ENCODE results near the gene CEP44.
"Not testable (repeated sequence)": the region's sequence is repeated elsewhere in the genome, so short reads cannot be mapped to it uniquely, and the experiment has no call there.

Gene CEP44, protein sequence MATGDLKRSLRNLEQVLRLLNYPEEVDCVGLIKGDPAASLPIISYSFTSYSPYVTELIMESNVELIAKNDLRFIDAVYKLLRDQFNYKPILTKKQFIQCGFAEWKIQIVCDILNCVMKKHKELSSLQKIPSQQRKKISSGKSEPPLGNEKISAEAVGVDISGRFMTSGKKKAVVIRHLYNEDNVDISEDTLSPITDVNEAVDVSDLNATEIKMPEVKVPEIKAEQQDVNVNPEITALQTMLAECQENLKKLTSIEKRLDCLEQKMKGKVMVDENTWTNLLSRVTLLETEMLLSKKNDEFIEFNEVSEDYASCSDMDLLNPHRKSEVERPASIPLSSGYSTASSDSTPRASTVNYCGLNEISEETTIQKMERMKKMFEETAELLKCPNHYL

DNA sequence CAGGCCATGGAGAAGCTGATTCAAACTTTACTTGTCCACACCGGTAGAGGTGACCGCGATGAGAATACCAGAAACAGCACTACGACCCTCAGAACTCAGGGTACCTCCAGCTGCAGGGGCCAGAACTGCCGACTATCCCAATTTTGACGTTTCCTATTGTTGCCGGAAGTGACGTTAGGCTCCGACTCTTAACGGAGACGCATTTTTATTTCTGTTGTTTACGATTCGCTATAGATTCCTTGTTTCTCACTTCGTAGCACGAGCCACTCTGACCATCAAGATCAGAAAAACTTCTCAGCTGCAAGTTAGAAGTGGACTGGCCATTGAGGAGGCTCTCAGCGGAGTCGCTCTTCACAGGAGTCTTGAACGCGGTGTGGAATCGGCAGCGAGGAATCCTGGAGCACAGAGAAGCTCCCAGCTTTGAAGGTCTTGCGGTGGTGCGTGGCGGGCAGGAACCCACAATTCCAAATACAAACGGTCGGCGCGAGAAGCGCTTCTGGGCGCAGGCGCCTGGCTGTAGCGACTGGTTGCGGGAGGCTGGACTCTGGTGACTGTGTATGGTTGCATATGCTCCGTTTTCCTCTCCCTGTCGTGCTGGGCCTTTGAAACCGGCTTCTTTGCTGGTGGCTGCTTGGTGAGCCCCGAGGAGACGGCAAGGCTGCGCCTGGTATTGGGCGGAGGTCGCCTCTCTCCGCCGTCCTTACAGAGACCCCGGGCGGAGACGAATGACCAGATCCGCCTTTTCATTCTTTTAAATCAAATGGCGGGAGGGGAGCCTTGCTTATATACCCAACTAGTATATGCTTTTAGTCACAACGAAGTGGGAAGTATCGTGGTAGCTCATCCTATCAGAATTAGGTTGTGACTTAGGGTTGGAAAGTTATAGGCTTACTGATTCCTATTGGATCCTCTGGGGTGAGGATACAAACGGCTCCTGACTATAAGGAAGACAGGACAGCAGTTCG, at the start of gene CEP44, which contains the start of gene FBXO8:
Gene CEP44 (plus strand): TSS at position 405 of the 965 bp plus-strand sequence. CDS start 15,211 bp downstream, outside the sequence.
Gene FBXO8 (minus strand): TSS at position 161 of the 965 bp plus-strand sequence. CDS start 20,575 bp downstream, outside the sequence.
- peak; percentile 67 for DNase-seq

DNA sequence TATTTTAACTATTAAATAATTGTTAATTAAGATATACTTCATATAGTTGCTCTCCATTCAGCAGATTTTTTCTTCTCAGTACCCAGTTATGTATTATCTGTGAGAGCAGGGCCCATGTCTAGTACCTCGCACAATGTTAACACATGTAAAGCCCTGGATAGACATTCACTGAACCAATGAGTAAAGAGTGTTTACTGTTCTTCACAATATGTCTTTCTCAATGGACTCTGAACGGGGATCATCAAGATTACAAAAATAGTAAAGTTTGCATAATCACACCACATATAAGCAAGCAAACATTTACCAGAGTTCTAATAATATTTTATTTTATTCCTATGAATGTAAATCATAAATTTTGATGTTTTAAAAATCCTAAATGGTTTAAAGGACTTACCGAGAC, 47.4 kb upstream of the CEP44 start:
- DNase-seq: no peak

DNA sequence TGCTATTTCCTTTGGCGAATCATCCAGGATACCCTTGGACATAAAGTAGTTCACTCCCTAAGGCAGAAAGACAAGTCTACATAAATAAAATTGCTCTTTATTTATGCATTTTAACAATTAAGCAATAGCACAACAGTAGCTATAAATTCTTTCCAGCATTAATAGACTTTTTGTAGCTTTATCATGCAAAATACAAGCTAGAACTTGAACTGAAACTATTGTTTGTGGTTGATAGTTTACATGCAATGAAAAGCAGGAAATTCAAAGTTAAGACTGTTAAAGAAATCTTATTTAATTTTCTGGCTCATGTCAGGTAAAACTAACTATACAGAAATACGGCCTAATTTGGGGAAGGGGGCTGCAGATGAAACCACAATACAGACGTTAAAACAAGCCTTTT, 42.5 kb upstream of the CEP44 start:
- DNase-seq: no peak

DNA sequence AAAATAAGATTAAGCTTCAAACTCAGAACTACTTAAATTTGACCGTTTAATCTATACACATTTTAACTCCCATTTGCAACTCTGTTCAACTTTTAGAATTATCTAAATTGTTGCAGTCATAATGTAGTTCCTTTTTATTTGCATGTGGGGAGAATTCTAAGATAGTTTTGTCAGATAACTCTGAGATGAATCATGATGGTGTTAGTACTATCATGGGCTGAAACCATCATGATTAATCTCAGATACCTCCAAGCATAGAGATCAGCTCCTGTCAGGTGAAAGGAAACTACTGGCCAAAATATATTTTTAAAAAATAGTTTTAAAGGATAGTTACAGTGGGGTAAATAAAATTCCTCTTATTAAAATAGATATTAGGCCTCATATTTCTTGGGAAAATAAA, 39.3 kb upstream of the CEP44 start:
- DNase-seq: no peak

DNA sequence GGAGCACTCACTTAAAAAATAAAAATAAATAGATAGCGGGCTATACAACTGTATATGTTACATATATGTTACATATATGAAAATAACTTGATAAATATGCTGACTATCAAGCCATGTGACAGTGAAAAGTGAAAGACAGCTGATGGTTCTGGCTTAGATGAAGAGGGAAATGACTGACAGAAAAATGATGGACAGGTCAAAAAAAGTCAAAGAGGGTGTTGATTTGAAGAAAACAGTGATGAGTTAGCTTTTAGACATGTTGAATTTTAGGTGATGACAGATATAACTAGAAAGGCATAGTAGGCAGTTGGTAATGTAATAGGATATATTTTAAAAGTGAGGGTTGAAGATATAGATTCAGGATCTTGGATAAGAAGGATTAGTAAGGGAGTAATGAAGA, 38.0 kb upstream of the CEP44 start:
- no peak for DNase-seq

DNA sequence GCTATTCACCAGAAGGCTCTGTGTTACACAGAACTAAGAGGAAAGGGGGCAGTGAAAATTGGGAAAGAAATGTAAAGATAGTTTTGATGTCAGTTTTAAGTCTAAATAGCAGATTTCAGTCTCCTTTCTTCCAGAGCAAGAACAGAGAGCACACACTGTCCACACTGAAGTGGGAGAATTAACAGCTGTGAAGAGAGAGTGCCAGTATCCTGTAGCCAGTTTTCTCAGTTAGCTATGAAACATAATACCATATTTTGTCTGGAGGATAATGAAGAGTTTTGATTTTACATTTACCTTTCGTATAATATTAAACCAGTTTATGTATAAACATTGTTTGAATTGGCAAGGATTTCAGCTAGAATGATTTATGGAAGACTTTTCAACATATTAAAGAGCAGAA, 35.3 kb upstream of the CEP44 start:
- DNase-seq: no peak

DNA sequence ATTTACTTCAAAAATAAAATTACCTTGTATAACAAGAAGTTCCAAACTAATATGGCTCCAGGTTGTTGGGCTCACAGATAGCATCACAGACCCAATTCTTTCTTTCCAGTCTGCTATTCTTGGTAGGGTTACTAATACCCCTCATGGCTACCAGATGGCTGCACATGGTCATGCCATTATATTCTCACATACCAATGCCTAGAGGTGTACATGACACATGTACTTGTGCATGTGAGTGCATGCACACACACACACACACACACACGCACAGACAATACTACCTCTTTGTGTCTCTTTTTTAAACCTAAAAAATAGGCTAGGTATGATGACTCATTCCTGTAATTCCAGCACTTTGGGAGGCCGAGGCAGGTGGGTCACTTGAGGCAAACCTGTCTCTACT, 31.3 kb upstream of the CEP44 start:
- no peak for DNase-seq

DNA sequence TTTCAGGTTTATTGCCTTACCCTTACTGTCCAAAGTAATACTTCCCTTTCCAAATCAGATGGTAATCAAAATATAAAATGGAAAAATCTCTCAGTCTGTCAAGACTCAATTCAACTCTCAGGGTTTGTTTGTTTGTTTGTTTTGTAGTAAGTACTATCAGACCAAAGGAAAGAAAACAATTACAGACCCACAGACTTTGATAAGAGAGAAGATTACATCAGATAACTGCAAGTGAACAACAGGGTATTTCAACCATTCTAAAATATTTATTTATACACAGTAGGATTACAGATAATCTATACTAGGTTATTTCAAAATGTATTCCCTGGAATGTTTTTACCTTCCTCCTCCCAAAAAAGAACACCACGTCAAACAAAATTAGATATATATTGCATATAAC, 29.1 kb upstream of the CEP44 start:
- DNase-seq: no peak

DNA sequence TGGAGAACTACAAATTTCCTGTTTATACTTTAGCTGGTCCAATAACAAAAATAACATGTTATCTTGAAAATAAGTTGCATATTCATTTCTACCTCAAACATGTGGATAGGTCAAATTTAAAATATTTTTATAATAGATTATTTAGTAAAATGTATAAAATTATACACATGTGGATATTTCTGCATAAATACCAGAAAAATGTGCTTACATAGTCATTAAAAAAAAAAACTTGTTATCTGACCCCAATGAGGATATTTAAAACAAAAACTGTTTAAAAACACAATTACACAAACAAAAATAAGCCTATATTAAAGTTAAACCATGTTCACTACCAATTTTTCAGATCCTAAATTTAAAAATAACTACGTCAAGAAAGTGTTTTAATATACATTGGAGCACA, 28.3 kb upstream of the CEP44 start:
- DNase-seq: no peak

DNA sequence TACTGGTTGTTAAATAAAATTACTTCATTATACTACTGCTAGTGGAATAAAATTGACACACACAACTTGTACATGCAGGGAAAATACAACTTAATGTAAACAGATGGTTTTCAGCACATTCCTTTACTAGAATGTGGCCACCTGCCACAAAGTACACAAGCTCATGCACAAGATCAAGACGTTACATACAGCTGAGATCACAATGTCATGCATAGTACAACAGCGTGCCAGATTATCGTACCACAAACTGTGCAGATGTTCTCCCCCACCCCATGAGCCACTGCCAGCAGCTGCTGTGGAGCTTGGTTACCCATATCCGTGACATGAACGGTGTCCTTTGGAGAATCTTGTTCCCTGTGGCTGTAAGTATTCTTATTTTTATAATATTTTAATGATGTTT, 27.9 kb upstream of the CEP44 start:
- DNase-seq: no peak

DNA sequence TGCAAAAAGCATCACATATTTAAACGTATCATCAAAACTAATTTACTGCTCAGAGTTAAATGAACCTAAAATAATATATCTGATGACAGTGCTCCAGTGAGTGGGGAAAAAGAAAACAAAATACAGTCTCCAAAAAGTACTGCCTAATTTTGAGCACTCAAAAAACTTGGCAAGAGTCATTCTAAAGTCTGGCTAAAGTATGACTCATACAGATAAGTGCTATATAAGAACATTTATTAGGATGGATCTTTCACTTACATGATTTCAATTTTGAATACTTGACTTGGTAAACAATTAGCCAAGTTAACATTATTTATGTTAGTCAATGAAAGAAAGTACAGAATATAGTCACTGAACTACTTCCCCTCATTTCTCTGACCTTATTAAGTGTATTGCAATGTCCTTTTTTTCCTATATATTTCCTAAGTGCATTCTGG, 27.4 kb upstream of the CEP44 start:
- no peak for DNase-seq

DNA sequence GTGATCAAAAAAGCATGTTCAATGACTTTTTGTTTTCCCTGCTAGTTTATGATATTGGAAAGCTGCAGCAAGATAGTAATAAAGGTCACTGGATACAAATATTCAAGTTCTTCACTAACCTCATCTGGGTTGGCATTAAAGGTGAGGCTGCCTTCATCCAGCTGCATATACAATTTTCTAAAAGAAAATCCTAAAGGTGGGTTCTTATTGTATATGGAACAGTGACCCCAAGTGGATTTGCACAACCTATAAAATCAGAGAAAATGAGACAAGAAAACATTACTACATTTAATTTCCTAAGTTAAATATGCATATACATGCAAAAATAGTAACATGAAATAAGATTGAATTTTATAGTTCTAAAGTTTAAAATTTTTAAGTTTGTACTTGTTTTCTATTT, 24.1 kb upstream of the CEP44 start:
- DNase-seq: no peak

DNA sequence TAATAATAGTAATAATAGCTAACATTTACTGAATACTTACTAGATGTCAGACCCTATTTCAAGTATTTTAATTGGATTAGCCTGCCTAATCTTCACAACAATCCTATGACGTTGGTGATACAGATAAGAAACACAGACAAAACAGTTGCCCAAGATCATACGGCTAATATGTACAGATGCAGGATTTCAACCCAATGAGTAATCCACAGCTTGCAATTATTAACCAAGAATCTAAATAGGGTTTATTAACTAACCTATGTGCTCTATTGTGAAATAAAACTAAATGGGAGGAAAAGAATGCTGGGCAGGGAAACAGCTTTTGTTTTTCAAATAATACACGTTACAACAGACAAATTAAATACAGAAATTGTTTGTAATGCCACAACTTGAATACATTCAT, 23.6 kb upstream of the CEP44 start:
- DNase-seq: peak; percentile 17

DNA sequence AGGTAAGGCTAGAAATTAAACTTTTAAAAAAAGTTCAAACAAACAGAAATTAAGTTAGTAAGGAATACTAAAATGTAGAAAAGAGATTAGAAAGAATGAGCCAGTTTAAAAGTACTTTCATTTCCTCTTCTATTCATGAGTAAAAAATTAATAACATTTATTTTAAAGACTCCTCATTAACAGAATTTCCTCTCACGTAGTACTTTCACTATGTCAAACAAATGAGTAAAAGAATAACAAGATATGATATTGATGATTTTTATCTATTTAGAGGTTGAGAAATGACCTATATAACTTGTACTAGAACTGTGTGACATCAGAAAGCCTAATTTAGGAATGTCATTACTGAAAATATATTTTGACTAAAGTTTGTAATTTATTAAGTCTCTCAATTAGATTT, 22.3 kb upstream of the CEP44 start:
- not testable (repeated sequence) for DNase-seq

DNA sequence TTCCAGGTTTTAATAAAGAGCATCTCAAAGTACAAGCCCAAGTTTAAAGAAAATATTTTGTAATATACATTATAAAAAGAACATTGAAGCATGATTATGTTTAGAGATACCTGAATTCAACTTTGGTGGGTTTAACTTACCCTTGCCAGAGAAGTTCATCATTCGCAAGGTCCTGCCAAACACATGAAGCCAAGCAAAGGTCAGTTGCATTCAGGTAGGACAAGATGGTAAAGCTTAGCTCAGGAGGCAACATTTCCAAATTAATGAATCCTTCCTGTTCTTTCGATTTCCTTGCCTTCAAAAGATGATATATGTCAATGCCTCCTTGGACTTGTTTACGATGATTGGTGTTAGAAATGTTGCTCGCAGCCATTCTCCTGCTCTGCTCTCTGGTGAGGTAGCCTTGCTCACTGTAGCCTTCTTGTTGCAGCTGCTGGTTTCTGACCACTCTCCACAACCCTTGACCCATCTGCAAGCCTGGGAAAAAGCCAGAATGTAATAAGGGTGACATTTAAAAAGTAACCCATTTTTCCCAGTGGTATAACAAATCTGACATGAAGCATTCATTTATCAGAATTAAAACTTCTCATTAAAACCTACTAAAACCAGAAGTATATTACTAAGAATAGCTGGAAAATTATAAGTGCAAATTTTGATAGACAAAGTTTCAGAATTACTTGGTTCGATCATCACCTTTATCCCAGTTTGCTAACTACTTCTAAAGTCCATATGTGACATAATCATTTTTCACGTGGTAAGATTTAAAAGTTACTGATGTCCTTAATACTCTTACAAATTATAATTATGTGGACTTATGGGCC, 20.9 kb upstream of the CEP44 start:
- peak; percentile 43 for DNase-seq

DNA sequence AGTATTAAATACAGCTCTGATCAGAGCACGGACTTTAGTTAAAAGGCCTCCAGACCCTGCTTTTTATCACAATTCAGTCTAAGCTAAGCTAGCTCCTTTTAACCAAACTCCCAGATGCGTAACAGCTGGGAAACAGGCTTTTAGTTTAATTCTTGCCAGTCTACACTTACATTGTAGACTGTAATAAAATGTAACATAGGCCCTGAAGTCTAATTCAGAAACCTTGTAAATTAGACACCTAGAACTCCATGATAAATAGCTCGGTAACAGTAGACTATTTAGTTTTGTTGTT, 20.3 kb upstream of the CEP44 start:
- DNase-seq: no peak

DNA sequence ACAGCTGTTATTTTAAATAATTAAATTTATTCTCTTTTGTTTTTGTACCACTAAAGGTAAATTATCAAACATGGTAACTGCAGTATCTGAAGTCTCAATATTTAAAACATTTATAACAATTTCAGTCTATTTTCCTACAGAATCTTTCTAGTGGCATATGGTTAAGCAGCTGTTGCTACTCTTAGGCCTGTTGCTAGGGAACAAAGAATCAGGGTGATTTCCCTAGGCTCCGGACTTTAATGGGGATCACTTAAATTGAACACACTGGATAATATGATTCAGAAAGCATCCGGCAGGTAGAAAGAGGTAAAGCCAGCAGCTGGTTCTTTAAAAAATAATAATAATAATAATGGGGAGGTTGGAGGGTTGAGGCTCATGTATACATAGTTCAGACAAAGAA, 17.8 kb upstream of the CEP44 start:
- DNase-seq: peak; percentile 59

DNA sequence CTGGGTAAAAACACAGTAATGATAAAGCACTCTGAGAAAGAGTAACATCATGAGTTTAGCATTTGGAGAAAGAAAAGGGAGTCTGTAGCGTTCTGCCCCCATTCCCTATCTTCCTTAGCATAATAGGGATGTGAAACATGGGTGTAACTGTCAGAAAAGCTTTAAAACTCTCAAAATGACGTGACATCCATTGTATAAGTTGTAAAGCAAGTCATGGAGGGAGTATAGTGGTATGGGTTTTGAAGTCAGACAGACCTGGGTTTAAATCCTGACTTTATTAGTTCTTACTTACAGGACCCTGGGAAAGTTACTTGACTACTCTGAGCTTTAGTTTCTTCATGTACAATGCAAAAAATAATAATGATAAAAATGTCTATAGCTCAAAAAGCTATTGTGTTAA, 17.3 kb upstream of the CEP44 start:
- DNase-seq: no peak

DNA sequence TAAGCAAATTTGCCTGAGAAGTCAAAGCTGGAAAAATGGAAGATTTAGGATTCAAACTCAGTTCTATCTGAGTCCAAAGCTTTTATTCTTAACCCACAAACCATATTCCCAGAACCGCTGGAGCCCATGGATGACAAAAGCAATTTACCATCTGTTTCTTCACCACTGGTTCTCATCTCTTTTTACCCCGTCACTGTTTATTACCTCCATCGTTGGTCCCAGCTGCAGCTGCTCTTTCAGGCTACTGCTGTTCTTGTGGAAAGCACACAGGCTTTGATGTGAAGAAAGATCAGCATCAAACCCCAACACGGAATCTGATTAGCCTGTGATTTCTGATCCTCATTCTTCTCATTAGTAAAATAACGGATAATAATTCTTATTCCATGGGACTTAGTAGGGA, 9.8 kb upstream of the CEP44 start:
- DNase-seq: peak; percentile 55

DNA sequence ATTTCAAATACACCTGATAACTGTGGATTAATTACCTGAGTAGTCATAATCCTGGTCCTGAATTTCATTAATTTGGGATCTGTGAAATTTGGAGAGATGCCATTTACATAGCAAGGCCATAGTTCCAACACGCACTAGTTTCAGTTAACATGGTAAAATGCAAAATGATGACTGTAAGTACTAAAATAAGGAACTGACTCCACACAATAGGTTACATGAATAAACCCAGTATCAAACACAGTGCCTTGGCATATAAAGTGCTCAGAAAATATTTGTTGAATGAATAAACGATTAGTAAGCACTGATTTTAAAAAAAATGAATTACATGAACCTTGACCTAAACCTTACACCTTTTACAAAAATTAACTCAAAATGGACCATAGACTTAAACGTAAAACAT, 9.3 kb upstream of the CEP44 start:
- DNase-seq: no peak

DNA sequence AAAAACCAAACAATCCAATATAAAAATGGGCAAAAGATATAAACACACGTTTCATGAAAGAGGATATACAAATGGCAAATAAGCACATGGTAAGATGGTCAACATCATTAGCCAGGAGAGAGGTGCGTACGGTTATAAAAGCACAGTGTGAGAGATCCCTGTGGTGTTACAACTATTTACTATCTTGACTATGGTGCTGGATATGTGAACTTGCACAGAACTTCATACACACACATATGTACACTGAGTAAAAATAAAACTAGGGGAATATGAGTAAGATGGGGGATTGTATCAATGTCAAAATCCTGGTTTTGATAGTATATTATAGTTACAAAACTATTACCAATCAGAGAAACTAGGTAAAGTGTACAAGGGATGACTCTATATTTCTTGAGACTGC, 8.6 kb upstream of the CEP44 start:
- peak; percentile 60 for DNase-seq

DNA sequence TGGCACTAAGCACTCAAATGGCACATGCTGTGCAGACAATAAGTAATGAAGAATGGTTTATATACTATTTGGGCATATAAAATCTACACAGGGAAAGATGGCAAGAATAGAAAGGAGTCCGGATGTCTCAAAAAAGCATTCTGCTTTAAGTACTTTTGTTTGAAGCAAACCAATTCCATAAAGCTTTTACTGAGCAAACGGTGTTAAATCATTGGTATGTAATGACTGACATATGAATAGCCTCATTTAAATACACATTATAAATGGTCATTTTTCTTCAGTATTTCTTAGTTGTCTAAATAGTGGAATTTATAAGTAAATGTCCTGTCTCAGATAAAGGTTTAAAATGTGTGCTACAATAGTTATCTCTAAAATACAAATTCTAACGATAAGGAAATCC, 6.3 kb upstream of the CEP44 start:
- peak; percentile 15 for DNase-seq

DNA sequence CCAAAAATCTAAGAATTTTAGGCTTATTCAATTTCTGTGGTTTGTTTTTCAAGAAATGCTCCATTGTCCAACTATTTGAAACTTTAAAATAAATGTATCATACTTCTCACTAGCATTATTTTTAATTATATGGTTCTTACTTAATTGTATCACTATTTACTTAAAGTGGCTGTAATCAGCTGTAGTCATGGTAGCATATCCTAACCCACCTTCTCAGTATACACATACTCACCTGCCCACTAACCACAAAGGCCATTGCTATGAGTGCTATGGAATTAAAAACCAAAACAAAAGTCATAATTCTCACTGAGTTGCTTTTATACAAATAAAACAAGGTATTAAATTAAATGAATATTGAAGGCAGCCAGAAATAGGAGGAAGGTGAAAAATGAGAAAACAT, 5.2 kb upstream of the CEP44 start:
- DNase-seq: peak; percentile 74

All from NCI-H146 (cell line).